DMS79 treated with DMSO at 0.1 percent for 48 hours (cell line): Measurements from ENCODE around the gene CMTM4.

Experiments
- DNase-seq: peaks from one replicate; lab custom pipeline; 2025; lab: John Stamatoyannopoulos, UW

CMTM4 gene

DNA sequence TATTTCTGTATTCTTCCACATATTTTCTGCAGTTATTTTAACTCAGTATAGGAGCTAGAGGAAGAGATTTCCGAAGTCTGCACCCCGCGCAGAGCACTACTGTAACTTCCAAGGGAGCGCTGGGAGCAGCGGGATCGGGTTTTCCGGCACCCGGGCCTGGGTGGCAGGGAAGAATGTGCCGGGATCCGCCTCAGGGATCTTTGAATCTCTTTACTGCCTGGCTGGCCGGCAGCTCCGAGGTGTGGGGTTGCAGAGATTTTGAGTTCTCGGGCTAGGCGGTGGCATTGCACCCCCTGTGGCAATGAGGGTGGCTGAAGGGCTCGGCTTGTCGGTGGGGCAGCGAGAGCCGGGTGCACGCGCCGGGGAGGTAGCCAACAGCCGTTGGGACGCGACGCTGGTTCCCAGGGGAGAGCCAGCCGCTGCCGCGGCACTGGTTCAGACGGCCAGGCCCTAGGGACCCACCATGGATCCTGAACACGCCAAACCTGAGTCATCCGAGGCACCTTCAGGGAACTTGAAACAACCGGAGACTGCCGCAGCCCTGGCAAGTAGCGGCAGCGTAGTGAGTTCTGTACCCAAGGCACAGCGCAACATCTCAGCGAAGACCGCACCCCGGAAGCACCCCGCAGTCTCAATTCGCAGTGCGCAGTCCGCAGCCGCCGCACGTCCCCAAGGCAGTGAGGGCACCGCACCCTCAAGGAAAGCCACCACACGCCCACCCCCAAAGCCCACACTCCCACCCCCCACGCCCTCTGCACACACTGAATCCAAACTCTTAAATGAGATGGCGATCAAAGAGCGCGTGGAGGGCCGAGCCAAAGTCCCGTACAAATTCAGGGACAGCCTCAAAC, 130.3 kb downstream of the CMTM4 start, which contains the start of gene CMTM1:
CMTM1 (plus strand) TSS at position 389 of the 851 bp plus-strand sequence; CDS start at position 464, 75 bp downstream.
- no peak for DNase-seq
